Measurements from ENCODE around the gene MGMT.

Gene MGMT

GRCh38 chr10:129528376-129528978 lies 61.4 kb downstream of the MGMT start:
- H3K9ac ChIP-seq (ENCODE audit: low read depth, low read length): no peak overlapping the region
- peaks cover 3% of the 10 kb centered on the region; the same call in 1 of the 2 replicates for H3K4me1 ChIP-seq (ENCODE audit: insufficient read depth, low read length)
- H3K9me3 ChIP-seq (ENCODE audit: control insufficient read depth, insufficient read depth, low read length): no peaks in the 10 kb centered on the region
- no peaks in the 10 kb centered on the region for H3K36me3 ChIP-seq (ENCODE audit: insufficient read depth, low read length)

- no peak overlapping the region for H3K9ac ChIP-seq (ENCODE audit: low read depth, low read length)
- no peaks in the 10 kb centered on the region for H3K9me3 ChIP-seq (ENCODE audit: control insufficient read depth, insufficient read depth, low read length)
- H3K4me1 ChIP-seq (ENCODE audit: insufficient read depth, low read length): peaks cover 3% of the 10 kb centered on the region; the same call in 1 of the 2 replicates
- H3K36me3 ChIP-seq (ENCODE audit: insufficient read depth, low read length): no peaks in the 10 kb centered on the region
Measured at GRCh38 chr10:129530581-129530980, 63.5 kb downstream of the MGMT start.

- H3K4me1 ChIP-seq (ENCODE audit: insufficient read depth, low read length): peaks cover 3% of the 10 kb centered on the region; the same call in 1 of the 2 replicates
- H3K9ac ChIP-seq (ENCODE audit: low read depth, low read length): no peak overlapping the region
- H3K9me3 ChIP-seq (ENCODE audit: control insufficient read depth, insufficient read depth, low read length): no peaks in the 10 kb centered on the region
- no peaks in the 10 kb centered on the region for H3K36me3 ChIP-seq (ENCODE audit: insufficient read depth, low read length)
Measured at GRCh38 chr10:129531195-129531968, 64.3 kb downstream of the MGMT start.

- no peak overlapping the region for H3K9ac ChIP-seq (ENCODE audit: low read depth, low read length)
- H3K36me3 ChIP-seq (ENCODE audit: insufficient read depth, low read length): no peaks in the 10 kb centered on the region
- peaks cover 3% of the 10 kb centered on the region; the same call in 1 of the 2 replicates for H3K4me1 ChIP-seq (ENCODE audit: insufficient read depth, low read length)
- H3K9me3 ChIP-seq (ENCODE audit: control insufficient read depth, insufficient read depth, low read length): no peaks in the 10 kb centered on the region
Measured at GRCh38 chr10:129531969-129532660, 65.1 kb downstream of the MGMT start.

- Histone ChIP-seq H3K9me3 (ENCODE audit: control insufficient read depth, insufficient read depth, low read length) (no peaks in the 10 kb centered on the region), H3K9ac (ENCODE audit: low read depth, low read length) (no peak overlapping the region), H3K4me1 (ENCODE audit: insufficient read depth, low read length) (peaks cover 3% of the 10 kb centered on the region; the same call in 1 of the 2 replicates), H3K36me3 (ENCODE audit: insufficient read depth, low read length) (no peaks in the 10 kb centered on the region)
Measured at GRCh38 chr10:129532838-129533237, 65.8 kb downstream of the MGMT start.

- Histone ChIP-seq H3K9me3 (ENCODE audit: control insufficient read depth, insufficient read depth, low read length) (no peaks in the 10 kb centered on the region), H3K36me3 (ENCODE audit: insufficient read depth, low read length) (no peaks in the 10 kb centered on the region), H3K9ac (ENCODE audit: low read depth, low read length) (no peak overlapping the region), H3K4me1 (ENCODE audit: insufficient read depth, low read length) (peaks cover 3% of the 10 kb centered on the region; the same call in 1 of the 2 replicates)
Measured at GRCh38 chr10:129533281-129533680, 66.2 kb downstream of the MGMT start.

- Histone ChIP-seq H3K4me1 (ENCODE audit: insufficient read depth, low read length) (peaks cover 3% of the 10 kb centered on the region; the same call in 1 of the 2 replicates), H3K36me3 (ENCODE audit: insufficient read depth, low read length) (no peaks in the 10 kb centered on the region), H3K9ac (ENCODE audit: low read depth, low read length) (no peak overlapping the region), H3K9me3 (ENCODE audit: control insufficient read depth, insufficient read depth, low read length) (no peaks in the 10 kb centered on the region)
Measured at GRCh38 chr10:129534826-129535225, 67.8 kb downstream of the MGMT start.

- no peaks in the 10 kb centered on the region for H3K36me3 ChIP-seq (ENCODE audit: insufficient read depth, low read length)
- peaks cover 3% of the 10 kb centered on the region; the same call in 1 of the 2 replicates for H3K4me1 ChIP-seq (ENCODE audit: insufficient read depth, low read length)
- no peaks in the 10 kb centered on the region for H3K9me3 ChIP-seq (ENCODE audit: control insufficient read depth, insufficient read depth, low read length)
- no peak overlapping the region for H3K9ac ChIP-seq (ENCODE audit: low read depth, low read length)
Measured at GRCh38 chr10:129536336-129536735, 69.3 kb downstream of the MGMT start.

- H3K4me1 ChIP-seq (ENCODE audit: insufficient read depth, low read length): no peaks in the 10 kb centered on the region; the same call in 1 of the 2 replicates
- no peaks in the 10 kb centered on the region for H3K9me3 ChIP-seq (ENCODE audit: control insufficient read depth, insufficient read depth, low read length)
- no peak overlapping the region for H3K9ac ChIP-seq (ENCODE audit: low read depth, low read length)
- H3K36me3 ChIP-seq (ENCODE audit: insufficient read depth, low read length): no peaks in the 10 kb centered on the region
Measured at GRCh38 chr10:129537151-129537550, 70.1 kb downstream of the MGMT start.

- Histone ChIP-seq H3K9me3 (ENCODE audit: control insufficient read depth, insufficient read depth, low read length) (no peaks in the 10 kb centered on the region), H3K9ac (ENCODE audit: low read depth, low read length) (no peak overlapping the region), H3K4me1 (ENCODE audit: insufficient read depth, low read length) (no peaks in the 10 kb centered on the region), H3K36me3 (ENCODE audit: insufficient read depth, low read length) (no peaks in the 10 kb centered on the region)
Measured at GRCh38 chr10:129538236-129538635, 71.2 kb downstream of the MGMT start.

- Histone ChIP-seq H3K4me1 (ENCODE audit: insufficient read depth, low read length) (no peaks in the 10 kb centered on the region), H3K9ac (ENCODE audit: low read depth, low read length) (no peak overlapping the region), H3K36me3 (ENCODE audit: insufficient read depth, low read length) (no peaks in the 10 kb centered on the region), H3K9me3 (ENCODE audit: control insufficient read depth, insufficient read depth, low read length) (no peaks in the 10 kb centered on the region)
Measured at GRCh38 chr10:129541200-129541599, 74.2 kb downstream of the MGMT start.

GRCh38 chr10:129541748-129542487 lies 74.9 kb downstream of the MGMT start:
- Histone ChIP-seq H3K4me1 (ENCODE audit: insufficient read depth, low read length) (no peaks in the 10 kb centered on the region), H3K9ac (ENCODE audit: low read depth, low read length) (no peak overlapping the region), H3K9me3 (ENCODE audit: control insufficient read depth, insufficient read depth, low read length) (no peaks in the 10 kb centered on the region), H3K36me3 (ENCODE audit: insufficient read depth, low read length) (no peaks in the 10 kb centered on the region)

- Histone ChIP-seq H3K36me3 (ENCODE audit: insufficient read depth, low read length) (no peaks in the 10 kb centered on the region), H3K4me1 (ENCODE audit: insufficient read depth, low read length) (no peaks in the 10 kb centered on the region)
Measured at GRCh38 chr10:129542589-129542988, 75.5 kb downstream of the MGMT start.

More at GRCh38 chr10:129542589-129542988, 75.5 kb downstream of the MGMT start:
- Histone ChIP-seq H3K9ac (ENCODE audit: low read depth, low read length) (no peak overlapping the region), H3K9me3 (ENCODE audit: control insufficient read depth, insufficient read depth, low read length) (no peaks in the 10 kb centered on the region)
